Neutrophil (primary cell): Measurements from ENCODE around the gene HS3ST4.

ENCODE experiments used
- H3K27ac ChIP-seq: fragments of 200-600 bp; sonication (generic); 2 replicates; pipeline ENCODE4 v1.5.1; 2016; ENCODE audit warnings: mild to moderate bottlenecking, moderate library complexity
- H3K27me3 ChIP-seq: fragments of 200-600 bp; sonication (generic); 2 replicates; pipeline ENCODE4 v1.6.0; 2016; ENCODE audit warnings: mild to moderate bottlenecking
- H3K36me3 ChIP-seq: fragments of 200-600 bp; sonication (generic); 2 replicates; pipeline ENCODE4 v1.5.1; 2017
- H3K4me1 ChIP-seq, 2 experiments: fragments of 200-600 bp in 1 of 2; sonication (generic) in 1 of 2; 1 replicate in 1 of 2; 2 replicates in 1 of 2; pipeline versions ENCODE4 v1.5.1 to v1.6.1; 2013 to 2016; ENCODE audit warnings: low read depth in 1 of 2, low read length in 1 of 2, mild to moderate bottlenecking in 1 of 2, moderate library complexity in 1 of 2; ENCODE audit not compliant: control insufficient read depth in 1 of 2, insufficient read depth in 1 of 2
- H3K4me3 ChIP-seq, 2 experiments: fragments of 200-600 bp in 1 of 2; sonication (generic) in 1 of 2; 1 replicate in 1 of 2; 2 replicates in 1 of 2; pipeline ENCODE4 v1.5.1; 2013 to 2016; ENCODE audit warnings: low read depth in 1 of 2, low read length in 1 of 2, mild to moderate bottlenecking in 1 of 2, moderate library complexity in 1 of 2
- H3K9me3 ChIP-seq: fragments of 200-600 bp; sonication (generic); 2 replicates; pipeline ENCODE4 v1.5.1; 2016
- CTCF ChIP-seq: fragments of 200-600 bp; sonication (generic); IDR thresholded peaks from 2 replicates; pipeline ENCODE4 v1.5.1; 2016; ENCODE audit warnings: antibody characterized with exemption

Gene HS3ST4

GRCh38 chr16:26050472-26050871 lies 358.7 kb downstream of the HS3ST4 start:
- no peaks in the 10 kb centered on the region for H3K9me3 ChIP-seq
- TF ChIP-seq CTCF: no peak
- no peaks in the 10 kb centered on the region for H3K27me3 ChIP-seq
- H3K4me3 ChIP-seq: no peak overlapping the region
- H3K27ac ChIP-seq: no peak overlapping the region
- H3K4me1 ChIP-seq: no peaks in the 10 kb centered on the region
- H3K36me3 ChIP-seq: no peaks in the 10 kb centered on the region

DNA sequence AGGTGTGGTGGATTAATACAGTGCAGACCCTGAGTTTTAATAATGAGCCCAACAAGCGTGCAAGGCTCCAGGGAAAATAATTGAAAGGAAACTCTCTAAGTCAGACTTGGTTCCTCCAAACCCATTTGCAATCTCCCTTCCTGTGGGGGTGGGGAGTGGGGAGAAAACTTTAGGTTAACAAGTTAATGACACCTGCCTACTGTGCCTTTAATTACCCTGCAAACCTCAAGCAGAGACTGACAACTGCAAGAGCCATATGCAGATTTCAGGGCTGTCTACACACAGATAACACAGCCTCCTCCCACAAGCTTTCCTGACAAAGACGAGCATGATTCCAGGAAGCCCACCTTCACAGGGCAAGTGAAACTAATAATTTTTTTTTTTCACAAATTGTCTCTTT lies 359.3 kb downstream of the HS3ST4 start:
- H3K4me1 ChIP-seq: no peaks in the 10 kb centered on the region

GRCh38 chr16:26053889-26054288 lies 362.1 kb downstream of the HS3ST4 start:
- Histone ChIP-seq H3K4me1 (no peaks in the 10 kb centered on the region), H3K4me3 (no peak overlapping the region), H3K27me3 (no peaks in the 10 kb centered on the region), H3K27ac (no peak overlapping the region), H3K36me3 (no peaks in the 10 kb centered on the region), H3K9me3 (no peaks in the 10 kb centered on the region)
- TF ChIP-seq CTCF: no peak

More for the DNA sequence above, 359.3 kb downstream of the HS3ST4 start:
- no peaks in the 10 kb centered on the region for H3K27me3 ChIP-seq
- no peaks in the 10 kb centered on the region for H3K36me3 ChIP-seq
- no peak for TF ChIP-seq CTCF
- no peaks in the 10 kb centered on the region for H3K9me3 ChIP-seq
- H3K27ac ChIP-seq: no peak overlapping the region
- no peak overlapping the region for H3K4me3 ChIP-seq

- H3K27ac ChIP-seq: no peak overlapping the region
- H3K27me3 ChIP-seq: no peaks in the 10 kb centered on the region
- H3K36me3 ChIP-seq: no peaks in the 10 kb centered on the region
- no peak overlapping the region for H3K4me3 ChIP-seq
- H3K4me1 ChIP-seq: no peaks in the 10 kb centered on the region
- no peak for TF ChIP-seq CTCF
- no peaks in the 10 kb centered on the region for H3K9me3 ChIP-seq
These were observed 366.6 kb downstream of the HS3ST4 start for GRCh38 chr16:26058326-26058725.

GRCh38 chr16:26070302-26071100 lies 378.7 kb downstream of the HS3ST4 start:
- Histone ChIP-seq H3K4me1 (no peaks in the 10 kb centered on the region), H3K36me3 (no peaks in the 10 kb centered on the region), H3K27ac (no peak overlapping the region), H3K27me3 (no peaks in the 10 kb centered on the region), H3K9me3 (no peaks in the 10 kb centered on the region), H3K4me3 (no peak overlapping the region)
- no peak for TF ChIP-seq CTCF
